CD4-positive, CD25-positive, alpha-beta regulatory T cell (primary cell): ENCODE data around the gene WNT5A. TPM values are rescaled to one million over a fixed set of nuclear protein-coding genes. Genes with fewer than 3 reads are reported as not detected.

Experiments used
- ATAC-seq, 2 donors: fragments of 150-1000 bp; cut with Tn5 transposase; one replicate each; pipeline ENCODE4 v1.10.0; 2021; ENCODE audit warnings: low read depth in 2 of 2, moderate number of reproducible peaks in 2 of 2, moderate library complexity in 1 of 2
- DNase-seq, 3 donors: peaks; one replicate each; pipeline versions ENCODE4 v3.0.0 to v3.0.0-alpha.2; 2012 to 2022; ENCODE audit warnings: mixed read lengths in 1 of 3
- H3K27ac ChIP-seq: one replicate; pipeline ENCODE4 v1.7.0; 2013; ENCODE audit warnings: mild to moderate bottlenecking, low read length; ENCODE audit not compliant: insufficient read depth, poor library complexity, severe bottlenecking
- H3K27me3 ChIP-seq: one replicate; pipeline ENCODE4 v1.7.0; 2013; ENCODE audit warnings: low read length; ENCODE audit not compliant: control insufficient read depth, insufficient read depth
- H3K36me3 ChIP-seq: one replicate; pipeline ENCODE4 v1.7.0; 2013; ENCODE audit warnings: mild to moderate bottlenecking, low read length, moderate library complexity; ENCODE audit not compliant: control insufficient read depth, insufficient read depth
- H3K4me1 ChIP-seq: 2 replicates; pipeline ENCODE4 v1.7.0; 2013; ENCODE audit warnings: mild to moderate bottlenecking, low read length; ENCODE audit not compliant: insufficient read depth, control insufficient read depth, poor library complexity, severe bottlenecking
- H3K4me3 ChIP-seq: one replicate; pipeline ENCODE4 v1.7.0; 2013; ENCODE audit warnings: low read depth, mild to moderate bottlenecking, low read length, moderate library complexity
- H3K9me3 ChIP-seq, 2 experiments: 1 replicate in 1 of 2; 2 replicates in 1 of 2; pipeline ENCODE4 v1.7.0; 2013; ENCODE audit warnings: low read length in 2 of 2, mild to moderate bottlenecking in 1 of 2, moderate library complexity in 1 of 2; ENCODE audit not compliant: control insufficient read depth in 2 of 2
- H3K27ac Mint-ChIP-seq, 3 donors: one replicate each; pipeline ENCODE4 v1.8.0; 2020 to 2022; ENCODE audit warnings: mild to moderate bottlenecking in 3 of 3, mixed read lengths in 3 of 3, moderate library complexity in 2 of 3
- H3K27me3 Mint-ChIP-seq: one replicate; pipeline ENCODE4 v1.8.0; 2022; ENCODE audit warnings: mild to moderate bottlenecking, mixed read lengths
- H3K36me3 Mint-ChIP-seq: one replicate; pipeline ENCODE4 v1.8.0; 2020; ENCODE audit warnings: mixed read lengths
- H3K4me1 Mint-ChIP-seq, 4 donors: one replicate each; pipeline ENCODE4 v1.8.0; 2020 to 2022; ENCODE audit warnings: mixed read lengths in 4 of 4, mild to moderate bottlenecking in 1 of 4
- H3K4me3 Mint-ChIP-seq, 4 donors: one replicate each; pipeline ENCODE4 v1.8.0; 2020 to 2022; ENCODE audit warnings: mild to moderate bottlenecking in 4 of 4, mixed read lengths in 4 of 4, moderate library complexity in 3 of 4
- H3K9me3 Mint-ChIP-seq, 7 donors: one replicate each; pipeline ENCODE4 v1.8.0; 2020 to 2022; ENCODE audit warnings: mixed read lengths in 7 of 7, mild to moderate bottlenecking in 3 of 7, moderate library complexity in 2 of 7
- polyA plus RNA-seq, 4 donors: library from polyadenylated mRNA; unstranded; fragments of 300-500 nt; fragmentation: Illumina TruSeq; gene quantifications; one replicate each; pipeline ENCODE4 v1.2.3, GENCODE V29; 2021
- total RNA-seq: library from RNA; stranded (reverse); gene quantifications from one replicate; pipeline ENCODE4 v1.2.3, GENCODE V29; 2022

The WNT5A gene
- total and polyA plus RNA-seq, 5 donors from 2014 or later, result not detected

DNA sequence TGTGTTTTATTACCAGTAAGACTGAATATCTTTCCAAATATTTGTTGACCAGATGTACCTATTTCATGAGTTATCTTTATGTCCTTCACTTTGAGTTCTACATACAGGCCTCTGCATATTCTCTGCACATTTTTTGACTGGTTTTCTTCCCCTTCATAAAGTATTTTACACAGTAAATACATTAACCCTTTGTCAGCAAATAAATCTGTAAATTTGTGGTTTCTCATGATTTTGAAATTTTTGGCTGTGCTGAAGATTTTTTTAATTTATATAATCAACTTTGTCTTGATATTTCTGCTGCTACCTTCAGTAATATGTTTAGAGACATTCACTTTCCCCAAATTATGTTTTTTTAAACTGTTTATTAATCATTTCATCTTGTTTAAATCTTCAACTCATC, 50.5 kb downstream of the WNT5A start:
- Histone ChIP-seq H3K27ac (no peak overlapping the region), H3K36me3 (no peaks in the 10 kb centered on the region), H3K9me3 (no peaks in the 10 kb centered on the region), H3K4me1 (no peaks in the 10 kb centered on the region), H3K4me3 (no peak overlapping the region), H3K27me3 (no peaks in the 10 kb centered on the region)
- peaks cover 0 to 9% (median 2%) of the 10 kb centered on the region in 7 donors for H3K9me3 Mint-ChIP-seq
- ATAC-seq, result no peak
- no peaks in the 10 kb centered on the region for H3K27me3 Mint-ChIP-seq
- no peak overlapping the region for H3K4me3 Mint-ChIP-seq
- no peak overlapping the region for H3K27ac Mint-ChIP-seq
- no peaks in the 10 kb centered on the region for H3K36me3 Mint-ChIP-seq
- no peak for DNase-seq
- no peaks in the 10 kb centered on the region for H3K4me1 Mint-ChIP-seq

DNA sequence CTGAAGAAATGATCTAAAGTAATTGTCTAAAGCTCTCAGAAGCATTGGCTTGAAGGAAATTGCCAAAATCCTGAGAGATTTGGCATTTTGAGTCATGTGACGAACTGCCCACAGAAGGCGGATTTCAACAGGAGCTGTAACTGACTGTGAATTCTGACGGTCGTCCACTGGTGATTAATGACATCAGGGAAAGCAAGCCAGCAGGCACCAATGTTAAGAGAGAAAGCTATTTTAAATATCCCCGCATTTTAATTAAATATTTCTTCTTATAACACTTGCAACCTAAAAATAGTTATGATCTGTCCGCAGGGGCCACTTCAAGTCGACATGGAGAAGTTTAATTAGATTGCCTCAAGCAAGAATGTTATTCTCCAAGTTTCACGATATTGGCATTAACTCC, 51.6 kb downstream of the WNT5A start:
- Mint-ChIP-seq H3K27me3 (no peaks in the 10 kb centered on the region), H3K4me3 (no peak overlapping the region), H3K27ac (no peak overlapping the region), H3K9me3 (peaks cover 0 to 9% (median 2%) of the 10 kb centered on the region in 7 donors), H3K36me3 (no peaks in the 10 kb centered on the region), H3K4me1 (no peaks in the 10 kb centered on the region)
- Histone ChIP-seq H3K36me3 (no peaks in the 10 kb centered on the region), H3K27me3 (no peaks in the 10 kb centered on the region), H3K27ac (no peak overlapping the region), H3K4me1 (no peaks in the 10 kb centered on the region), H3K9me3 (no peaks in the 10 kb centered on the region), H3K4me3 (no peak overlapping the region)
- ATAC-seq, result no peak
- DNase-seq, result no peak

DNA sequence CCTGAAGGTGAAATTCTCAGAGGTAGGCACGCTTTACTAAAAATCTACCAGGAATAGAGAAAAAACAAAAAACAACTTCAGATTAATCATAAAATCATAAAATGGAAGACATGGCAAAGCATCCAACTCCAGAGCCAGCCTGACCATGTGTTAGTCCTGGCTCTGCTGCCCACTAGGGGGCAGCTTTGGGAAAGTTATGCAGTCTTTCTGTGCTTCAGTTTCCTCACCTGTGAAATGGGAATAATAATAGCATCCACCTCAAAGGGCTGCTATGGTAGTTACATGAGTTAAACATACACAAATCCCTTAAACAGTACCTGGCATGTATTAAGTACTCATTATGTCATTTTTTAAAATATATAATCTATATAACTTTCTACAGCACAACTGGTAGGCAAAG, 52.3 kb downstream of the WNT5A start:
- Histone ChIP-seq H3K9me3 (no peaks in the 10 kb centered on the region), H3K27ac (no peak overlapping the region), H3K27me3 (no peaks in the 10 kb centered on the region), H3K4me3 (no peak overlapping the region), H3K36me3 (no peaks in the 10 kb centered on the region), H3K4me1 (no peaks in the 10 kb centered on the region)
- no peak for ATAC-seq
- Mint-ChIP-seq H3K27ac (no peak overlapping the region), H3K36me3 (no peaks in the 10 kb centered on the region), H3K4me3 (no peak overlapping the region), H3K9me3 (peaks cover 0 to 9% (median 2%) of the 10 kb centered on the region in 7 donors), H3K4me1 (no peaks in the 10 kb centered on the region), H3K27me3 (no peaks in the 10 kb centered on the region)
- DNase-seq, result peak in 1 of 3 donors; percentile 11

DNA sequence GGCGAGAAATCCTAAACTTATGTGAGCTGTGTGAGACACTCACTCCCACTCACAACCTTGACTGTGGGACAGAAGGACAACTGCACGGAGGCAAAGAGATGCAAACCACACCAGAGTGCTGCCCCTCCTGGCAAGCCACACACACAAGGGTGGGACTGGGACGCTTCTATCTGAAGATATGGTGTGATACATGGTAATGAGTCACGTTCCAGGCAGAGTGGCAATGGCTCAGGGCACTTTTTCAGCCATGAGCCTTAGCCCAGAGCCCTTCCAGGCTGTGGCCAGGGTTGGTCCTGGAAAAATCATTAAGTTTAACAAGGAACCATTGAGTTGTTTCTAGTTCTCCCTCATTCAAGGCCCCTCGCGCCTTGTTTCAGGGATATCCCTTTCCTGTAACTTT, 56.1 kb downstream of the WNT5A start:
- Histone ChIP-seq H3K9me3 (no peaks in the 10 kb centered on the region), H3K4me1 (no peaks in the 10 kb centered on the region), H3K4me3 (no peak overlapping the region), H3K27me3 (no peaks in the 10 kb centered on the region), H3K36me3 (no peaks in the 10 kb centered on the region), H3K27ac (no peak overlapping the region)
- Mint-ChIP-seq H3K36me3 (no peaks in the 10 kb centered on the region), H3K27me3 (no peaks in the 10 kb centered on the region), H3K4me3 (no peak overlapping the region), H3K4me1 (no peaks in the 10 kb centered on the region), H3K27ac (no peak overlapping the region), H3K9me3 (peaks cover 0 to 9% (median 3%) of the 10 kb centered on the region in 7 donors)
- ATAC-seq, result no peak
- DNase-seq, result no peak

DNA sequence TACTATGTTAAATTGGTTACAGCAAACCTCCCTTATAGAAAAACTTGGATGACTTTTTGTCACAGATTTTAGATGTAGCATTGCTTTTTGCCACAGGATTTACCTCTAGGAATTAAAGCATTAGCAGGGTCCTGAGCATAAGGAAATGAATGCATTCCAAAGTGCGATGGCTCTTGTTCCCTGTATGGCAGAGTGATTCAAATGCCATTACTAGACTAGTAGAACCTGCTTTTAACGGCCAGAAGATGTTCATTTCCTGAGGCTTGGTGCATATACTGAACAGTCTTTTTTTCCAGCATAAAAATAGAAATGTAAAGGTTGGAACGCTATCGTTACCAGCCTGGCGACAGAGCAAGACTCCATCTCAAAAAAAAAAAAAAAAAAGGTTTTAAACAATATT, 59.4 kb downstream of the WNT5A start:
- no peak overlapping the region for H3K27ac ChIP-seq
- no peak overlapping the region for H3K27ac Mint-ChIP-seq
- H3K4me3 Mint-ChIP-seq, result no peak overlapping the region
- H3K27me3 ChIP-seq, result no peaks in the 10 kb centered on the region
- peaks cover 0 to 9% (median 4%) of the 10 kb centered on the region in 7 donors for H3K9me3 Mint-ChIP-seq
- H3K9me3 ChIP-seq, result no peaks in the 10 kb centered on the region
- DNase-seq (no peak), ATAC-seq (no peak)
- H3K4me1 ChIP-seq, result no peaks in the 10 kb centered on the region
- no peaks in the 10 kb centered on the region for H3K36me3 Mint-ChIP-seq
- H3K36me3 ChIP-seq, result no peaks in the 10 kb centered on the region
- no peaks in the 10 kb centered on the region for H3K4me1 Mint-ChIP-seq
- no peaks in the 10 kb centered on the region for H3K27me3 Mint-ChIP-seq
- H3K4me3 ChIP-seq, result no peak overlapping the region

DNA sequence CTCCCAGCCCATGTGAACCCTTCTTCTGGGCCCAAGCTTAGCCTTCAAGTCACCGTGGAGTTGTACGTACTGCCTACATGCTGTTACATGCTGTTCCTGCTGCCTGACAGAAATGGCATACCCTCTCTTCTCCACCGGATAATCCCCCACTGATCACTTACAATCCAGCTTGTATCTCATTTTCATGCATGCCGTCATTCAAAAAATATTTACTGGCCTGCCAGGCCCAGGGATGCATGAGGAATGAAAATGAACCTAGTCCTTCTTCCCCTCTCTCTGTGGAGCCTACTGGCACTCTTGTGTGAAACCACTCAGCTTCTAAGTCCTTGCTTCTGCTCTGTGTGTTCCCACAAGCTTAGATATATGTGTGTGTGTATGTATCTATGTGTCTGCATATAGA, 60.6 kb downstream of the WNT5A start:
- Mint-ChIP-seq H3K4me3 (no peak overlapping the region), H3K27ac (no peak overlapping the region), H3K36me3 (no peaks in the 10 kb centered on the region), H3K27me3 (no peaks in the 10 kb centered on the region), H3K9me3 (peaks cover 0 to 8% (median 4%) of the 10 kb centered on the region in 7 donors), H3K4me1 (no peaks in the 10 kb centered on the region)
- Histone ChIP-seq H3K36me3 (no peaks in the 10 kb centered on the region), H3K9me3 (no peaks in the 10 kb centered on the region), H3K27me3 (no peaks in the 10 kb centered on the region), H3K27ac (no peak overlapping the region), H3K4me3 (no peak overlapping the region), H3K4me1 (no peaks in the 10 kb centered on the region)
- DNase-seq, result no peak
- no peak for ATAC-seq

DNA sequence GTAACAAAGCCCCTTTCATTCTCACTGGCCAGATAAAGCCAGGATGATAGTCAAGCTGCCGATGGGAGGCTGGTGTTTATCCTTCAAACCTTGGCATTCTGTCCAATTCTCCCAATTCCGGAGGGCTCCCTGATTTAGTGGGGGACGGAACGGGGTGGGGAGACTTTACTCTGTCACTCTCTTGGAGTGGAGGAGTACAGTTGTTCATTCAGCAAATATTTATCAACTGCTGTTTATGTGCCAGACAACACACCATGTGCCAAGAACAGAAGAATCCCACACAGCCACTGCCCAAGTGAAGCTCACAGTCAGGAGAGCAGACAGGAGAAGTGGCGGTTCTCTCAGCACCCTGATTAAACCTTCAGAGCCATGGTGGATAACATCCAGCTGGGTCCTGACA, 63.3 kb downstream of the WNT5A start:
- Mint-ChIP-seq H3K9me3 (peaks cover 0 to 12% (median 2%) of the 10 kb centered on the region in 7 donors), H3K4me3 (no peak overlapping the region), H3K27ac (no peak overlapping the region), H3K4me1 (no peaks in the 10 kb centered on the region), H3K27me3 (no peaks in the 10 kb centered on the region), H3K36me3 (no peaks in the 10 kb centered on the region)
- H3K36me3 ChIP-seq, result no peaks in the 10 kb centered on the region
- H3K4me1 ChIP-seq, result no peaks in the 10 kb centered on the region
- no peak overlapping the region for H3K4me3 ChIP-seq
- DNase-seq (no peak), ATAC-seq (no peak)
- H3K27ac ChIP-seq, result no peak overlapping the region
- no peaks in the 10 kb centered on the region for H3K27me3 ChIP-seq
- H3K9me3 ChIP-seq, result no peaks in the 10 kb centered on the region

DNA sequence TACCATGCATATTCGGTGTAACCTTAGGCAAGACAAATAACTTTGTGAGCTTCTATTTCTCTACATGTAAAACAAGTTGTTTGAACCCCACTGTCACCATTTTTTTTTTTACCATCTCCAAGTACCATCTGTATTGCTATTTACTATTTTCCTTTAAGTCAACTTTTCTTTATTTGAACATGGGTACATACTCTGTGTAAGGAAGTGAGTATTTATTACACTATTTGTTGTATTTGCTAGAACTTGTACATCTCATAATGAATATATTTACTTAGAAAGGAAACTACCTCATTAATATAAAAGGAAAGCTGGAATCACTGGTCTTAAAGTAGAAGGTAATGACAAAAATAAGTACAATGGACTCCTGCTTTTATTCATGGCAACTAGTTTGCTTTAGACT, 69.9 kb downstream of the WNT5A start:
- Mint-ChIP-seq H3K4me3 (no peak overlapping the region), H3K27me3 (no peaks in the 10 kb centered on the region), H3K36me3 (no peaks in the 10 kb centered on the region), H3K4me1 (no peaks in the 10 kb centered on the region), H3K9me3 (peaks cover 1 to 15% (median 4%) of the 10 kb centered on the region in 7 donors), H3K27ac (no peak overlapping the region)
- H3K9me3 ChIP-seq, result no peaks in the 10 kb centered on the region
- no peak overlapping the region for H3K4me3 ChIP-seq
- no peak overlapping the region for H3K27ac ChIP-seq
- ATAC-seq, result no peak
- H3K27me3 ChIP-seq, result no peaks in the 10 kb centered on the region
- H3K36me3 ChIP-seq, result no peaks in the 10 kb centered on the region
- DNase-seq, result no peak
- no peaks in the 10 kb centered on the region for H3K4me1 ChIP-seq
